HFFc6 (cell line): ENCODE measurements around the gene WNT5A. TPM values are rescaled to one million over a fixed set of nuclear protein-coding genes. Genes with fewer than 3 reads are reported as not detected.
"Not testable (repeated sequence)": the region's sequence is repeated elsewhere in the genome, so short reads cannot be mapped to it uniquely, and the experiment has no call there.

Experiments used
- DNase-seq: peaks from one replicate; pipeline ENCODE4 v3.0.0-alpha.2; 2018
- H3K27ac Mint-ChIP-seq: 2 replicates; pipeline ENCODE4 v1.8.0; 2020; ENCODE audit warnings: mild to moderate bottlenecking, mixed read lengths
- H3K27me3 Mint-ChIP-seq: 2 replicates; pipeline ENCODE4 v1.8.0; 2021; ENCODE audit warnings: mild to moderate bottlenecking, moderate library complexity, mixed read lengths; ENCODE audit not compliant: insufficient read depth
- H3K36me3 Mint-ChIP-seq: 2 replicates; pipeline ENCODE4 v1.8.0; 2021; ENCODE audit warnings: low read depth, mixed read lengths
- H3K4me1 Mint-ChIP-seq: 2 replicates; pipeline ENCODE4 v1.8.0; 2020; ENCODE audit warnings: low read depth, mixed read lengths
- H3K4me3 Mint-ChIP-seq: 2 replicates; pipeline ENCODE4 v1.8.0; 2020; ENCODE audit warnings: mild to moderate bottlenecking, moderate library complexity, mixed read lengths
- H3K9me3 Mint-ChIP-seq: 2 replicates; pipeline ENCODE4 v1.8.0; 2020; ENCODE audit warnings: mild to moderate bottlenecking, mixed read lengths
- total RNA-seq, 6 experiments: library from RNA; stranded (reverse); fragmentation: NEBNext Ultra II Directional; extraction: Animal tissue kit (Norgen Biotek cat#: 25700); gene quantifications; 2 replicates in 1 of 6; 3 replicates in 5 of 6; pipeline ENCODE4 v1.2.3, GENCODE V29; 2021
- TF ChIP-seq, protein P1 (sequence below): fragments of 200-600 bp; sonication (generic); IDR thresholded peaks from 2 replicates; pipeline ENCODE4 v1.5.0; 2021; ENCODE audit warnings: antibody characterized with exemption, mild to moderate bottlenecking

Gene WNT5A
- total RNA-seq, 6 experiments from 2014 or later = 240 to 387 (median 256) TPM

DNA sequence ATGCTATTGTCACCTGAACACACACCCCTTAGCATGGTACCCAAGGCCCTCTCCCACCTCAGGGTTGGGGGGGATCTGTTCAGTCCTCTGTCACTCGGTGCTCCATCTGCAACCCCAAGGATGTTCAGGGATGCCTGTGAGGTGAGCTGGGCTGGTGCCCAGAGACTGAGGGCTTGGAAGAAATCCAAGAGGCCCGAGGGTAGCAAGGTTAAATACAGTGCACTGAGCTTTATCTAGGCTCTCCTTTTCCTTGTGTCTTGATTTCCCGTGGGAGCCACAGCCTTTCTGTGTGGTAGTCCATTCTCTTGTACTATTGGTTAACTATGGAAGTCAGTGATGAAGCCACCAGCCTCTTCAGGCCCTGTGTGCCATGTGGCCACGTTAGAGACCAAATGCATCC lies 18.7 kb upstream of the WNT5A start:
- peaks cover 7% of the 10 kb centered on the region for H3K27me3 Mint-ChIP-seq
- no peaks in the 10 kb centered on the region for H3K9me3 Mint-ChIP-seq
- no peak overlapping the region for H3K27ac Mint-ChIP-seq
- H3K36me3 Mint-ChIP-seq = no peaks in the 10 kb centered on the region
- DNase-seq = no peak
- H3K4me3 Mint-ChIP-seq = no peak overlapping the region
- TF ChIP-seq, protein P1, sequence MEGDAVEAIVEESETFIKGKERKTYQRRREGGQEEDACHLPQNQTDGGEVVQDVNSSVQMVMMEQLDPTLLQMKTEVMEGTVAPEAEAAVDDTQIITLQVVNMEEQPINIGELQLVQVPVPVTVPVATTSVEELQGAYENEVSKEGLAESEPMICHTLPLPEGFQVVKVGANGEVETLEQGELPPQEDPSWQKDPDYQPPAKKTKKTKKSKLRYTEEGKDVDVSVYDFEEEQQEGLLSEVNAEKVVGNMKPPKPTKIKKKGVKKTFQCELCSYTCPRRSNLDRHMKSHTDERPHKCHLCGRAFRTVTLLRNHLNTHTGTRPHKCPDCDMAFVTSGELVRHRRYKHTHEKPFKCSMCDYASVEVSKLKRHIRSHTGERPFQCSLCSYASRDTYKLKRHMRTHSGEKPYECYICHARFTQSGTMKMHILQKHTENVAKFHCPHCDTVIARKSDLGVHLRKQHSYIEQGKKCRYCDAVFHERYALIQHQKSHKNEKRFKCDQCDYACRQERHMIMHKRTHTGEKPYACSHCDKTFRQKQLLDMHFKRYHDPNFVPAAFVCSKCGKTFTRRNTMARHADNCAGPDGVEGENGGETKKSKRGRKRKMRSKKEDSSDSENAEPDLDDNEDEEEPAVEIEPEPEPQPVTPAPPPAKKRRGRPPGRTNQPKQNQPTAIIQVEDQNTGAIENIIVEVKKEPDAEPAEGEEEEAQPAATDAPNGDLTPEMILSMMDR = no peak
- peaks cover 26% of the 10 kb centered on the region for H3K4me1 Mint-ChIP-seq

DNA sequence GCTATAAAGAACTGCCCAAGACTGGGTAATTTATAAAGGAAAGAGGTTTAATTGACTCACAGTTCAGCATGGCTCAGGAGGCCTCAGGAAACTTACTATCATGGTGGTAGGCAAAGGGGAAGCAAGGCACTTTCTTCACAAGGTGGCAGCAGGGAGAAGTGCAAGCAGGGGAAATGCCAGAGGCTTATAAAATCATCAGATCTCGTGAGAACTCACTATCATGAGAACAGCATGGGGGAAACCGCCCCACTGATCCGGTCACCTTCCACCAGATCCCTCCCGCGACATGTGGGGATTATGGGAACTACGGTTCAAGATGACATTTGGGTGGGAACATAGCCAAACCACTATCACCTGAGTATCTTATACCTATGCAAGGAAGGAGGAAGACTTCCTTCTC lies 18.0 kb upstream of the WNT5A start:
- H3K36me3 Mint-ChIP-seq, DNase-seq, H3K9me3 Mint-ChIP-seq, H3K27me3 Mint-ChIP-seq, H3K4me3 Mint-ChIP-seq, H3K27ac Mint-ChIP-seq: not testable (repeated sequence)
- TF ChIP-seq, protein P1 = peak; percentile 65
- peaks cover 33% of the 10 kb centered on the region for H3K4me1 Mint-ChIP-seq

DNA sequence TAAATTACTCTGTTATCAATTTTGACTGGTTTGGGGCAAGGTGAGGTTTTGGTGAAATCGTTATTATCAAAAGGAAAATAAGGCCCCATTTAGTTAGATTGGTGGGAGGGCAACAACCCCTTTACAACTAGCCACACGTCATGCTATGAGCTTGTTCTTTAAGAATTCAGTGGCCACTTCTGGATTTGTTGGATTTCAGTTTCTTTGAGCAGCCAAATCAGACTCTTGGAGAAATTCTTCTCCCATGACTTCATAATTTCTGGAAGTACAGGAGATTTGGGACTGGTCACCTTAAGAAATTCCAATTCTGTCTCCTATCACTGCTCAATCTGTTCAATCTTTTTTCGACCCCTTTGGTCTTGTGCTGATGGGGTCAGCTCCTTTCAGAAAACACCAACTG lies 14.8 kb upstream of the WNT5A start:
- H3K27me3 Mint-ChIP-seq = 0 out of 2 replicates have a peak, but pooled peaks cover 5% of the 10 kb centered on the region
- peaks cover 34% of the 10 kb centered on the region for H3K4me1 Mint-ChIP-seq
- no peaks in the 10 kb centered on the region for H3K9me3 Mint-ChIP-seq
- peak overlapping the region; percentile 16; the same call in 1 of the 2 replicates for H3K27ac Mint-ChIP-seq
- no peak for DNase-seq
- TF ChIP-seq, protein P1 = no peak
- H3K4me3 Mint-ChIP-seq = no peak overlapping the region
- no peaks in the 10 kb centered on the region for H3K36me3 Mint-ChIP-seq

DNA sequence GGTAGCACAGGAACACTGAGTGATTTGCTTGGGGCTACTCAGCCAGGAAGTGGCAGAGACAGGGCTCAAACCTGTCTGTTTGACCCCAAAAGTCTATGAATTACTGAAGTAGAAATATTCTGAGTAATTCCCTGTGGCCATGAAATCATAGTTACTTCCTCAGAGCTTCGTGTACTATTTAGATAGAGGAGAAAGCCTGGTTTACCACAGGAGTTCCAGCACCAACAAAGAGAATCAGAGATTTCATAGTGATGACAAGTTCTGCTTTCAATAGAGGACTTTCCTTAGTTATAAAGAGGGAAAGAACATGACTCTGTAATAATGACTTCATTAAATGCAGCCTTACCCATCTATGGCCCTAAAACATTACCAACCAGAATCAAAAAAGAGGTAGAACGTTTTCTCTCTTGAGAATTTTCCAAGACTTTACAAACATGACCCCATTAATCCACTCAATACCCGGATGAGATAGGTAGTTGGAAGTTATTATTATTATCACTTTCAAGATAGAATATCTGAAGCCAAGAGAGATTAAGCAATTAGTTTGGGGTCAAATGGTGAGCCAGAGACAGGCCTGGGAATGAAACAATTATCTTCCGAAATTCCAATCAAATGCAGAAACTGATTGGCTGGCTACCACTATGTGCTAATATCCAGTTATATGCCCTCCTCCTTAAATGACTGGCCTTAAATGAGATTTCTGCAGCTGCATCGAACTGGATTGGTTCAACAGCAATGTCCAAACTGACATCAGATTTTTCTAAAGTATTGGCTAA lies 13.6 kb upstream of the WNT5A start:
- H3K4me1 Mint-ChIP-seq = peaks cover 40% of the 10 kb centered on the region
- no peaks in the 10 kb centered on the region for H3K9me3 Mint-ChIP-seq
- peak overlapping the region; percentile 11; the same call in 1 of the 2 replicates for H3K4me3 Mint-ChIP-seq
- H3K36me3 Mint-ChIP-seq = no peaks in the 10 kb centered on the region
- peak overlapping the region; percentile 13; the same call in 1 of the 2 replicates for H3K27ac Mint-ChIP-seq
- 0 out of 2 replicates have a peak, but pooled peaks cover 2% of the 10 kb centered on the region for H3K27me3 Mint-ChIP-seq
- DNase-seq = no peak
- TF ChIP-seq, protein P1 = no peak

DNA sequence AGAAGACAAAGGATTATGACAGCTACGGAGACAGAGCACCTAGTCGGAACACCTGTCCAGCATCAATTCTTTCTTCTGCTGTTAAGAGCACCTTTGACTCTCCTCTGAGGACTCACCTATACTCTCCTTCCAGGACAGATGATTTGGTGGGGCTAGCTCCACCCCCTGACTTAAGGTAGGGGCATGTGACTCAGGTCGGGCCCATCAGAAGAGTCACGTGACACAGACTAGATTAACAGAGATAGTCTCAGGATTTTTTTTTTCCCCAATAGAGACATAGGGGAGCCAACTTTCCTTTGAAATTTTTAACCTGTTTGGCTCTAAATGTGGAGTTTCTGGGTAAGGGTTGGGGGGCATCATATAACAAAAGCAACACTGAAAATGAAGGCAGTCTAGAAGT lies 11.4 kb upstream of the WNT5A start:
- Mint-ChIP-seq H3K27me3 (0 out of 2 replicates have a peak, but pooled peaks cover 2% of the 10 kb centered on the region), H3K4me3 (no peak overlapping the region), H3K9me3 (no peaks in the 10 kb centered on the region), H3K36me3 (no peaks in the 10 kb centered on the region), H3K27ac (no peak overlapping the region), H3K4me1 (peaks cover 39% of the 10 kb centered on the region)
- DNase-seq = no peak
- TF ChIP-seq, protein P1 = no peak
